GM21723 (cell line): ENCODE data around the gene RAX2.

Source experiments
- ATAC-seq: cut with Tn5 transposase; IDR thresholded peaks from one replicate; pipeline ENCODE4 v1.9.1; 2021; ENCODE audit warnings: mild to moderate bottlenecking, moderate library complexity; ENCODE audit not compliant: unreplicated experiment

RAX2 gene

DNA sequence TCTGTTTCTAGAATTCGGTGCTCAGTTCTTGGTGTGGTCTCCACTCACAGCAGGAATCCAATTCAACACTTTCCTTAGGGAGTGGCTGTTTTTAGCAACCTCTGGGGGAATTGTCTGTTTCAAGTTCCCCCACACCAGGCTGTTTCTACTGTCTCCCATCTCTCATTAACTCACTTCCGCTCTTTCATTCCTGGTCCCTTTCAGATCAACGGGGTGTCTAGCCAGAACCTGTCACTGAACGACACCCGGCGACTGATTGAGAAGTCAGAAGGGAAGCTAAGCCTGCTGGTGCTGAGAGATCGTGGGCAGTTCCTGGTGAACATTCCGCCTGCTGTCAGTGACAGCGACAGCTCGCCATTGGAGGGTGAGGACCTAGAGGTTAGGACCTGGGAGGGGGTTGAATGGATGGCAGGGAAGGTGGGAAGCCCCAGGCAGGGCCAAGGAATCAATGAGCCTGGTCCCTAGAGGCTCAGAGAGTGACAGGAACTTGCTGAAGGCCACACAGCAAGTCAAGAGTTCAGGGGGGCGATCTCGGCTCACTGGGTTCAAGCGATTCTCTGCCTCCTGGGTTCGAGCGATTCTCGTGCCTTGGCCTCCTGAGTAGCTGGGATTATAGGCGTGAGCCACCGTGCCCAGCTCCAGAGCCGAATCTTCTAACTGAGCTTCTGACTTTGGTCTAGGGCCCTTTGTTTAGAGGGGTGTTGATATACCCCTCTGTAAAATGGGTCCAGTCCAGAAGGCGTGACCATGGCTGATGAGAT, 38.3 kb downstream of the RAX2 start:
- no peak for ATAC-seq

DNA sequence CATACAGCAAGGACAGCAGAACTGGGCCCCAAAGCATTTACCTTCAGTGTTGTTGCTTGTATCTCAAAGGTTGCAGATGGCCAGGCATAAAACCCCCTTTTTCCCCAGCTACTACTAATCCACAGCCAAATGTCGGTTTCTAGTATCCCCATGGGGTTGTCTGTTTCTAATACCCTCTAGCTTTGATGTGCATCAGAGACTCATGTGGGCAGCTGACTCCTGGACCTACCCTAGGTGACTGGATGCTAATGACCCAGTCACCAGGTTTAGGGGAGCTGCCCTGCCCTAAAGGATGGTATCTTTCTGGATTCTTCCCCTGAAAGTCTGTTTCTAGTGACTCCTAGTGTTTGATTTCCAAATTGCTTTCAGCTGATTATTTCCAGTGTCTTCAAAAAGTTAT, 39.9 kb downstream of the RAX2 start:
- no peak for ATAC-seq

DNA sequence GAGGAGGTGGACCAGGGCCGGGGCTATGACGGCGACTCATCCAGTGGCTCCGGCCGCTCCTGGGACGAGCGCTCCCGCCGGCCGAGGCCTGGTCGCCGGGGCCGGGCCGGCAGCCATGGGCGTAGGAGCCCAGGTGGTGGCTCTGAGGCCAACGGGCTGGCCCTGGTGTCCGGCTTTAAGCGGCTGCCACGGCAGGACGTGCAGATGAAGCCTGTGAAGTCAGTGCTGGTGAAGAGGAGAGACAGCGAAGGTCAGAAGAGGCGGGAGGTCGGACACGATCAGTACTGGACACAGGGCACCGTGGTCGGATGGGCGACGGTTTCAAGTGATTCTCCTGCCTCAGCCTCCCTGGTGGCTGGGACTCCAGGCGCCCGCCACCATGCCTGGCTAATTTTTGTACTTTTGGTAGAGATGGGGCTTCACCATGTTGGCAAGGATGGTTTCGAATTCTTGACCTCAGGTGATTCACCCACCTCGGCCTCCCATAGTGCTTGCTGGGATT, 41.5 kb downstream of the RAX2 start:
- ATAC-seq, result no peak

DNA sequence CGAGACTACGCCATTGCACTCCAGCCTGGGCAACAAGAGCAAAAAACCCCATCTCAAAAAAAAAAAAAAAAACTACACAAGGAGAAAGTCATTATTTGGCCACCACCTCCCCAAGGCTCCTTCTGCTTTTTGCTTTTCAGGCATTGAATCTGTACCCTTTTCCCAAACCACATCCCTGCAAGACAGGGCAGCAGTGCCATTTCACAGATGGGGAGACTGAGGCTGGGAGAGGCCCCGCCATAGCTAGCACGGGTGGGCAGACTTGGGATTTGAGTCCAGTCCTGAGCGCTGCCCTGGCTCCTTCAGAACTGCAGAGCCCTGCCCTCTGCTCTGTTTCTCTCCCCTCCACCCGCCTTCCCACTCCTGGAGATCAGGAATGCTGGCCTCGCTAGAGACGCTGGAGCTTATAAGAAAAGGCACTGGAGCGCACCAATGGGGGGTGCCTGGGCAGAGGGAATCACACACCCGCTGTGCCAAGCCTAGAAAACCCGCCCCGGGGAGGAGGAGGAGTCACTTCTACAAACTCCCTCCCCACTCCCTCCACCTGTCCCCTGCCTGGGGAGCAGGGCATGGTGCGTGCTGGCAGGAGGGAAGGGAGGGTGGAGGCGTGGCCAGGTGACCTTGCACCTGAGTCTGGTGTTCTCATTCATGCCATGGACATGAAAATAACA, 46.3 kb downstream of the RAX2 start:
- no peak for ATAC-seq

DNA sequence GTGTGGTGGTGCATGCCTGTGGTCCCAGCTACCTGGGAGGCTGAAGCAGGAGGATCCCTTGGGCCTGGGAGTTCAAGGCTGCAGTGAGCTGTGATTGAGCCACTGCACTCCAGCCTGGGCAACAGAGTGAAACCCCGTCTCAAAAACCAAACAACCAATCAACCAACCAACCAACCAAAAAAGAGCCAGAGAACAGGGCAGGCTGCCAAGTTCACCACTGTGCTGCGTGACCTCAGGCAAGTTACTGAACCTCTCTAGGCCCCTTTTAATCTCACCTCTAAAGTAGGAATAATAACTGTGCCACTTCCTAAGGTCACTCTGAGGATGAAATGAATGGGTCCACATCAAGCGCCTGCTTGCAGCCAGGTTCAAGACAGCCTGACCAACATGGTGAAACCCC, 46.9 kb downstream of the RAX2 start:
- ATAC-seq, result no peak

DNA sequence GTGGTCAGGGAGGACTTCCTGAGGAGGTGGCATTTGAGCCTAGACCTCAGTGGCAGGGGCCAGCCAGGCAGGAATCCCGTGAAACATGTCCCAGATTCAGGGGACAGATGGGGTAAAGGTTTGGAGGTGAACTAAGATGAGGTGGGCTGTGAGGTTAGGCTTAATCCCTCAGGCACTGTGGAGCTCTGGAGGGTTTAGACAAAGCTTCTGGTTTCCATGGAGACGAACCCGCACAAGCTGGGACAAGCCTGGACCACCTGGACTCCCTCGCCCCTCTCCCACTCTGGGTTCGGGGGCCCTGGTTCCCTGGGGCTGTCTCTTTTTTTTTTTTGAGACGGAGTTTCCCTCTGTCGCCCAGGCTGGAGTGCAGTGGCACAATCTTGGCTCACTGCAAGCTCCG, 48.1 kb downstream of the RAX2 start:
- no peak for ATAC-seq

DNA sequence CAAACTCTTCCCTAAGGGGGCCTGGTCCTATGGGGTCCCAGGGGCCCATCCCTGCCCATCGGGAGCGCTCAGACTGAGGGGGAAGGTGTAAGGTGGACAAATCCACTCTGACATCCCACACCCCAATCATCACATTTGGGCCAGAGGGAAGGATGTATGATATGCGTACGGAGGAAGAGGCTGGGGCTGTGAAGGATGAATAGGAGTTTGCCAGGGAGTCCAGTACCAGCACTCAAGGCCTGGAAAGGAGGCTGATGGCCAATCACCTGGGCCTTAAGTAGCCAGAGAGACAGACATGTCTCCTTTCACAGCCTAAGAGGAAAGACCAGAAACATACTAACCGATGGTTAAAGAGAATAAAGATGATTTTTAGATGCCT, 48.9 kb downstream of the RAX2 start:
- no peak for ATAC-seq

DNA sequence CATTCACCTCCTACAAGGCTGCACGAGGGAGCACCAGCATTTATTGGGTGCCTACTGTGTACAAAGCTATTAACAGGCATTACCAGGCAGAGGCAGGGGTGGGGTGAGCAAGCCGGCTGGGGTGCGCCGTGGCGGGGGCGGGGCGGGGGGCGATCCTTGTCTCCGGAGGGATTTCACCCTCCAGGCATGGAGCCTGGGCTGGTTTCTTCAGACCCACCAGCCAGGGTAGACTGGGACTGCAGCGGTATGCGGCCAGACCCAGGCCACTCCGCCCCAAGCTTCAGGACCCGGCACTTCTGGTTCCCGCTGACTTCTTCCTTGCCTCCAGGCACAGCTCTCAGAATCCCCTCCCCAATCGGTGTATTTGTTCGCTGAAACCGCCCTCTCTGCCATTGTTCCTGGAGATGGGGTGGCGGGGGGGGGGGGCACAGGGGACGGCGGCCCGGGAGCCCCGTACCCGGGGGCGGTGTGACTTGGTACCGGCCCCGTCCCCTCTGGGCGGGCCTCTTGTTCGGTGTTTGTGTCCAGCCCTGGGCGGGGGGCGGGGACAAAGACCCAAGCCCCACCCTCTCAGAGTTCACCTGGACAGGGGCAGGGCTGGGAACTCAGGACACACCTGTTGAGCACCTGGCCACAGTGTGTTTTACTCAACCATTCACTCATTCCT, 49.5 kb downstream of the RAX2 start:
- no peak for ATAC-seq

DNA sequence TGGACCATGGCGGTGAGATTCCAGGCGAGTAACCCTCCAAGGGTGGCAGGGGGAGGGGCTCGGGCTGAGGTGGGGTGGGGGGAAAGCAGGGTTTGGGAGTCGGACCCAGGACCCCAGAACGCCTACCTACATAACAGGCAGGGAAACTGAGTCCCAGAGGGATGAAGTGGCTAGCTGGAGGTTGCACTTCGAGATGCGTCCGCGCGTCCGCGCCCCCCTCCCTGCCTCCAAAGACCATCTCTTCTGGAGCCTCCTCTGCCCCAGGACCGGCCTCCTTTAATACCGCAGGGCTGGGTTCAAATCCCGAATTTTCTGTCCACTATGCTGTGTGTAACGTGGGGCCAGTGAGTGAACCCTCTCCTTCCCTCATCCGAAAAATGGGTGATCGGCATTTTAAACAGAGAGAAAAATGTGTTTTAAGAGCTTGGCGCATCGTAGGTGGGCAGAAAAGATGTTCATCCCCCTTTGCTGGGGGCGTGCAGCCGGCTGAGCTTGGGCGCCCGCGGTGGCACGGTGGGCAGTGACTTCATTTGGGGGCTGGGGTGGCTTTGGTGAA, 50.1 kb downstream of the RAX2 start:
- no peak for ATAC-seq

DNA sequence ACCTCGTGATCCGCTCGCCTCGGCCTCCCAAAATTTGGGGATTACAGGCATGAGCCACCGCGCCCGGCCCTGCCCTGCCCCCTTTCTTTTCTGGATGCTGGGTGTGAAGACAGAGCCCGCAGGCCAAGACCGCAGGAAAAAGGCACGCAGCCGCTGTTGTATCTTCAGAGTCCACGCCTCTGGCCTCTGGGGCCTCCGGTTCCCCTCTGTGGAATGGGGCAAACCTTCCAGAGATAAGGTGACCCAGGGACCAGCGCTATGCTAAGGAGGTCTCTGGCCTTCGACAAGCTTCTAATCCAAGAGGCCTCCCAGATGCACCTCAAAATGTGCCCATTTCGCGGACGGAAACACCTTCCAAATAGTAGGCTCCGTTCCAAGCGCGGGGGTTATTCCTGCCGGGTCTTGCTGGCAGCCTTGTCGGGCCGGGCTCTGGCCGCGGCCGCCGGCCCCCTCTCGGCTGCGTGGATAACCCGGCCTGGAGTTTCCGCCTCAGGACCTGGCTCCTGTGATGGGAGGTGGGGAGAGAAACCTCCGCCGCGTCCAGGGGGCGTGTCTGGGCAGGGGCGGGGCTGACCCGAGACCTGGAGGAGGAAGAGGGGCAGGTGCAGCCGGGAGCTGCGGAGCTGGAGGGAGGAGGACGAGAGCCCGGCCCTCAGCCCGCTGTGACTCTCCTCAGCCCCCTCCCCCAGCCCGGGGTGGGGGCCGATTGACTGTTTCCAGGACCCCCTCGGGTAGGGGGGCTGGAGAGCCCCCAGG, 50.7 kb downstream of the RAX2 start:
- ATAC-seq, result no peak

DNA sequence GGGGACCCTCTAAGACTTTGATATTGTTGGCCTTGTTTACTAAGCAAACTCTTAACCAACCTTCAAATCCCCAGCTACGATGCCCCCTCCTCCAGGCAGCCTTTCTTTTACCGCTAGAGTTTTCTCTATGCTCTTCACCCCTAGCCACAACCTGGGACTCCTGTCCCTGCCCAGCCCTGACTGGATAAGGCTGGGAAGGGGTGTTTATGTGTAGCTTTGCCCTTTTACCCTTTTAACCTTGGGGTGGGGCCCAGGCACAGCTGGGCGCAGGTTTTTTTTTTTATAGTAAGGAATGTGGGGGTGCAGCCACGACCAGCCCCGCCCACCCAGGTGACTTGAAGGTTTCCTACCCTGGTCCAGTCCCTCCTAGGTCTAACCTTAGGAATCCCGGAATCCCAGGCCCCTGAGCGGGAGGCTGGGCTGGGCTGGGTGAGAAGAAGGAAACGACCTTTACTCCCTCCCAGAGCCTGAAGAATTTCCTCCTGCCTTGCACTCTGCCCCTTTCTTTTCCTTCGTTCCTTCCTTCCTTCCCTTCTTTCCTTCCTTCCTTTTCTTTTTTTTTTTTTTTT, 51.6 kb downstream of the RAX2 start:
- ATAC-seq, result no peak

DNA sequence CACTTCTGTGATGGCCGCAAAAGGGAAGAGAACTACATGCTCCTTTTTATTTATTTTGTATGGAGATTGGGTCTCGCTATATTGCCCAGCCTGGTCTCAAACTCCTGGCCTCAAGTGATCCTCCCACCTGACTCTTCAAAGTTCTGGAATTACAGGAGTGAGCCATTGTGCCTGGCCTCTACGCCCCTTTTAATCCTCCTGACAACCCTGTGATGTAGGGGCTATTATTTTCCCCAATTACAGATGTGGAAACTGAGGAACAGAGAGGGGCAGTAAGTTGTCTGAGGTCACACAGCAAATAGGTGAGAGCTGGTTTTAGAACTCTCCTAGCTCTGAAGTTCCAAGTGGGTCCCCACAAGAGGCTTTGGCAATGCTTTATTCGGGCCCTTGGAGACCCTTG, 52.2 kb downstream of the RAX2 start:
- ATAC-seq, result no peak
